Gastrocnemius medialis (tissue), 4 donors: Measurements from ENCODE around the gene LDB1.

Experiments used
- POLR2A ChIP-seq, 2 donors: fragments of 450-650 bp; IDR thresholded peaks; one replicate each; pipeline ENCODE4 v1.6.1; 2017; ENCODE audit warnings: antibody characterized with exemption in 2 of 2, mild to moderate bottlenecking in 2 of 2, moderate library complexity in 2 of 2
- TF ChIP-seq, protein P1 (sequence below), 5 experiments: fragments of 450-650 bp in 3 of 5; fragments of 200-600 bp in 2 of 5; sonication (generic) in 2 of 5; IDR thresholded peaks in 4 of 5; conservative IDR thresholded peaks in 1 of 5; 1 replicate in 4 of 5; 2 replicates in 1 of 5; pipeline ENCODE4 v1.5.1; 2016 to 2019; ENCODE audit warnings: antibody characterized with exemption in 5 of 5, mild to moderate bottlenecking in 3 of 5, moderate library complexity in 3 of 5

DNA sequence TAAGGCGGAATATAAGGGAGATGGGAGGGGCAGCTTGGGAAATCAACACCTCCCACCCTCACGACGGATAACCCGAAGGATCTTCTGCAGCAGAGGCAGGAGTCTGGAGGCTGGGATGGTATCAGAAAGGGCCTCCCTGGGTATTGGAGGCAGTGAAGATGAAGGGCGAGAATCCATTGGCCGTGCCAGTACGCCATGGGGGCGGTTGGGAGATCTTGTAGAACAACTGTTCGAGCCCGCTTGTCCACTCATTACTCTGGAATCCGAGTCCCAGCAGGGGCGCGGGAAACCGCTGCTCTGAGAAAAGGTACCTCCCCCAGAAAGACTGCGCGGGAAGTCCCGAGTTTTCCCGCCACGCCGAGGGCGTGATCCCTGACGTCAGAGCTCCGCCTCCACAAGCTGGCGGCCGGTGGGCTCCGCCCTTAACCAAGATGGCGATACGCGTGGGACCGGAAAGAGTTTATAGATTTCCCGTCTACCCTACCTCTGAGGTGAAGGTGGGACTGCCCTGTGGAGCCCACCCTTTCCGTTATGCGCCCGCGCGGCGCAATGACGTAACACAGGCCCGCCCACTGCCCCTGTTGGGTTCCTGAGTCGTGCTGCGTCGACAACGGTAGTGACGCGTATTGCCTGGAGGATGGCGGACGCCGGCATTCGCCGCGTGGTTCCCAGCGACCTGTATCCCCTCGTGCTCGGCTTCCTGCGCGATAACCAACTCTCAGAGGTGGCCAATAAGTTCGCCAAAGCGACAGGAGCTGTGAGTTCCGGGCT, 31.8 kb upstream of the LDB1 start, which contains the start of gene NOLC1:
- peak; percentile 84 to 90 for TF ChIP-seq POLR2A (IDR thresholded peaks at IDR 0.05)
- TF ChIP-seq, protein P1, sequence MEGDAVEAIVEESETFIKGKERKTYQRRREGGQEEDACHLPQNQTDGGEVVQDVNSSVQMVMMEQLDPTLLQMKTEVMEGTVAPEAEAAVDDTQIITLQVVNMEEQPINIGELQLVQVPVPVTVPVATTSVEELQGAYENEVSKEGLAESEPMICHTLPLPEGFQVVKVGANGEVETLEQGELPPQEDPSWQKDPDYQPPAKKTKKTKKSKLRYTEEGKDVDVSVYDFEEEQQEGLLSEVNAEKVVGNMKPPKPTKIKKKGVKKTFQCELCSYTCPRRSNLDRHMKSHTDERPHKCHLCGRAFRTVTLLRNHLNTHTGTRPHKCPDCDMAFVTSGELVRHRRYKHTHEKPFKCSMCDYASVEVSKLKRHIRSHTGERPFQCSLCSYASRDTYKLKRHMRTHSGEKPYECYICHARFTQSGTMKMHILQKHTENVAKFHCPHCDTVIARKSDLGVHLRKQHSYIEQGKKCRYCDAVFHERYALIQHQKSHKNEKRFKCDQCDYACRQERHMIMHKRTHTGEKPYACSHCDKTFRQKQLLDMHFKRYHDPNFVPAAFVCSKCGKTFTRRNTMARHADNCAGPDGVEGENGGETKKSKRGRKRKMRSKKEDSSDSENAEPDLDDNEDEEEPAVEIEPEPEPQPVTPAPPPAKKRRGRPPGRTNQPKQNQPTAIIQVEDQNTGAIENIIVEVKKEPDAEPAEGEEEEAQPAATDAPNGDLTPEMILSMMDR (IDR thresholded peaks at IDR 0.05 in 4 of 5, conservative IDR thresholded peaks at IDR 0.05 in 1 of 5) = peak in 1 of 5 experiments; percentile 24
